Chondrocyte (in vitro differentiated cells): Measurements from ENCODE around the gene AGPAT2. TPM values are rescaled to one million over a fixed set of nuclear protein-coding genes. Genes with fewer than 3 reads are reported as not detected.
"Not testable (repeated sequence)": the region's sequence is repeated elsewhere in the genome, so short reads cannot be mapped to it uniquely, and the experiment has no call there.

Experiments
- DNase-seq: peaks from one replicate; pipeline ENCODE4 v3.0.0; 2021; ENCODE audit warnings: mixed read lengths, low spot score
- H3K27ac Mint-ChIP-seq: one replicate; pipeline ENCODE4 v1.8.0; 2021; ENCODE audit warnings: mild to moderate bottlenecking, moderate library complexity, mixed read lengths; ENCODE audit not compliant: unreplicated experiment
- H3K27me3 Mint-ChIP-seq: 2 replicates; pipeline ENCODE4 v1.8.0; 2021; ENCODE audit warnings: low read depth, mixed read lengths
- H3K36me3 Mint-ChIP-seq: 2 replicates; pipeline ENCODE4 v1.8.0; 2021; ENCODE audit warnings: low read depth, mixed read lengths
- H3K4me1 Mint-ChIP-seq: 2 replicates; pipeline ENCODE4 v1.8.0; 2021; ENCODE audit warnings: low read depth, mild to moderate bottlenecking, mixed read lengths
- H3K4me3 Mint-ChIP-seq: one replicate; pipeline ENCODE4 v1.8.0; 2021; ENCODE audit warnings: mild to moderate bottlenecking, moderate library complexity, mixed read lengths; ENCODE audit not compliant: unreplicated experiment
- H3K9me3 Mint-ChIP-seq: 2 replicates; pipeline ENCODE4 v1.8.0; 2021; ENCODE audit warnings: low read depth, mixed read lengths
- total RNA-seq: library from RNA; stranded (reverse); gene quantifications from 3 replicates; pipeline ENCODE4 v1.2.1, GENCODE V29; 2021
- TF ChIP-seq, protein P1 (sequence below): fragments of 200-600 bp; sonication (generic); IDR thresholded peaks from 2 replicates; pipeline ENCODE4 v1.5.0; 2021; ENCODE audit warnings: antibody characterized with exemption, mild to moderate bottlenecking, moderate library complexity

AGPAT2 gene
- total RNA-seq, 1 donor from 2014 or later: 39.8 TPM

DNA sequence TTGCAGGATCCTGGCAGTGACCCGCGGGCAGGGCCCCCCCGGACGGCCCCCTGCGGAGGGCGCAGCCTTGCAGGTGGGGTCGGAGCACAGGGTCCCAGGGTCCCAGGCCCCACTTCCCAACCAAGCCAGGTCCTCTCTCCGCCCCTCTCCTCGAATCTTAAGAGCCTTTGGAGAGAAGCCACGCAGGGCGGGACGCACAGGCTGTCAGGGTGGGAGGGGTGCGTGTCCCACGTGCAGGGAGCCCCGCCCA, 43.0 kb downstream of the AGPAT2 start:
- H3K4me1 Mint-ChIP-seq: peaks cover 6% of the 10 kb centered on the region
- H3K27ac Mint-ChIP-seq: no peak overlapping the region
- H3K9me3 Mint-ChIP-seq: no peaks in the 10 kb centered on the region
- H3K4me3 Mint-ChIP-seq: no peak overlapping the region
- no peak for DNase-seq
- TF ChIP-seq, protein P1, sequence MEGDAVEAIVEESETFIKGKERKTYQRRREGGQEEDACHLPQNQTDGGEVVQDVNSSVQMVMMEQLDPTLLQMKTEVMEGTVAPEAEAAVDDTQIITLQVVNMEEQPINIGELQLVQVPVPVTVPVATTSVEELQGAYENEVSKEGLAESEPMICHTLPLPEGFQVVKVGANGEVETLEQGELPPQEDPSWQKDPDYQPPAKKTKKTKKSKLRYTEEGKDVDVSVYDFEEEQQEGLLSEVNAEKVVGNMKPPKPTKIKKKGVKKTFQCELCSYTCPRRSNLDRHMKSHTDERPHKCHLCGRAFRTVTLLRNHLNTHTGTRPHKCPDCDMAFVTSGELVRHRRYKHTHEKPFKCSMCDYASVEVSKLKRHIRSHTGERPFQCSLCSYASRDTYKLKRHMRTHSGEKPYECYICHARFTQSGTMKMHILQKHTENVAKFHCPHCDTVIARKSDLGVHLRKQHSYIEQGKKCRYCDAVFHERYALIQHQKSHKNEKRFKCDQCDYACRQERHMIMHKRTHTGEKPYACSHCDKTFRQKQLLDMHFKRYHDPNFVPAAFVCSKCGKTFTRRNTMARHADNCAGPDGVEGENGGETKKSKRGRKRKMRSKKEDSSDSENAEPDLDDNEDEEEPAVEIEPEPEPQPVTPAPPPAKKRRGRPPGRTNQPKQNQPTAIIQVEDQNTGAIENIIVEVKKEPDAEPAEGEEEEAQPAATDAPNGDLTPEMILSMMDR: no peak
- H3K36me3 Mint-ChIP-seq: no peaks in the 10 kb centered on the region
- H3K27me3 Mint-ChIP-seq: peaks cover 8% of the 10 kb centered on the region

DNA sequence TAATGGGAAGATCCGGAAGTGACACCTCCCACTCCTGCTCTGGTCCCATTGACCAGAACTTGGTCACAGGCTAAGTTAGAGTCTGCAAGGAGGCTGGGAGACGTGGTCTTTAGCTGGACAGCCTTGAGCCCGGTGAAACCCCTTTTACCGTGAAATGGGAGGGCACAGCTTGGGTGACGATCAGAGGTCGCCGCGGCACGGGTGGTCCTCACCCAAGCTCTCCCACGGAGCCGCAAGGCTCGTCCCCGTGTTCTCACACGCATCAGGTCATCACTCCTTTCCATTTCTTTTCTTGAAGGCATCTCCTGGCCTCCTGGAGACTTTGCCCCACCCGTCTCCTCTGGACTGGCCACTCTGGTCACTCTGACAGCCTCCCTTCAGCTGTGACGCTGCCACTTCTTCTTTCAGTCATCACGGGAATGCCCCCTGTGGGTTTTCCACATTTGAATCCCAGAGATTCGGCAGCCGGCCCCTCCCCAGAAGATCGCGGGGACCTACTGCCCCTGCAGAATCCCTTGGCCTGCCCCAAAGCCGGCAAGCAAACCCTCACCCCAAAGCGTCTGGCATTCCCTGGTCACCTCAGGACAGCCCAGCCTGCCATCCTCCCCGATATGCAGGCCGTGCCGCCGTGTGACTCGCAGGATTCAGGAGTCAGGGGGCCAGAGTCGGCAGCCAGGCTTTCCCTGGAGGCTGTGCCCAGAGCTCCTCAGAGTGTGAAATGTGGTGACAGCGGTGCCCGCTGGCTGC, 43.5 kb downstream of the AGPAT2 start:
- H3K27me3 Mint-ChIP-seq: peaks cover 8% of the 10 kb centered on the region
- no peaks in the 10 kb centered on the region for H3K9me3 Mint-ChIP-seq
- no peak overlapping the region for H3K27ac Mint-ChIP-seq
- no peaks in the 10 kb centered on the region for H3K36me3 Mint-ChIP-seq
- TF ChIP-seq, protein P1: no peak
- H3K4me1 Mint-ChIP-seq: peaks cover 3% of the 10 kb centered on the region
- no peak overlapping the region for H3K4me3 Mint-ChIP-seq
- no peak for DNase-seq

DNA sequence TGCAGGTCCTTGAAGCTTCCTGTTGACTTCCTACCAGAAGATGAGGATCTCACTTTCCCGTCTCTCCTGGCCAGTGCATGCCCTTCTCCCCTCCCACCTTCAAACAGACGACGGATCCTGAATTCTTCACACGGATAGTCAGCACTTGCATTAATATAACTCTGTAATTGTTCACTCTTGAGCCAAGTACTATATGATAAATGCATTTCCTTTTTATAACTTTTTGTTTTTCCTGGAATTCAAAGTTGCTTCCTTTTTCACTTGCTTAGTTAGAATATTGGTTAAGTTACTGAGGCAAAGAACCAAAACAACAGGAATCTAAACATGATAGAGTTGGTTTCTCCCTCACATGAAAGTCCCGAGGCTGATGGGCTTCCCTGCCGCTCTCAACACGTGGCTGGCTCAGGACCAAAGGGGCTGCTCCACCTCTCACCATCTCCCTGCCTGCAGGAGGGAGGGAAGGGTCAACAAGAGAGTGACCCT, 44.8 kb downstream of the AGPAT2 start:
- no peaks in the 10 kb centered on the region for H3K36me3 Mint-ChIP-seq
- TF ChIP-seq, protein P1: no peak
- no peak for DNase-seq
- no peaks in the 10 kb centered on the region for H3K9me3 Mint-ChIP-seq
- H3K4me3 Mint-ChIP-seq: no peak overlapping the region
- H3K27ac Mint-ChIP-seq: no peak overlapping the region
- no peaks in the 10 kb centered on the region for H3K4me1 Mint-ChIP-seq
- peaks cover 8% of the 10 kb centered on the region for H3K27me3 Mint-ChIP-seq

DNA sequence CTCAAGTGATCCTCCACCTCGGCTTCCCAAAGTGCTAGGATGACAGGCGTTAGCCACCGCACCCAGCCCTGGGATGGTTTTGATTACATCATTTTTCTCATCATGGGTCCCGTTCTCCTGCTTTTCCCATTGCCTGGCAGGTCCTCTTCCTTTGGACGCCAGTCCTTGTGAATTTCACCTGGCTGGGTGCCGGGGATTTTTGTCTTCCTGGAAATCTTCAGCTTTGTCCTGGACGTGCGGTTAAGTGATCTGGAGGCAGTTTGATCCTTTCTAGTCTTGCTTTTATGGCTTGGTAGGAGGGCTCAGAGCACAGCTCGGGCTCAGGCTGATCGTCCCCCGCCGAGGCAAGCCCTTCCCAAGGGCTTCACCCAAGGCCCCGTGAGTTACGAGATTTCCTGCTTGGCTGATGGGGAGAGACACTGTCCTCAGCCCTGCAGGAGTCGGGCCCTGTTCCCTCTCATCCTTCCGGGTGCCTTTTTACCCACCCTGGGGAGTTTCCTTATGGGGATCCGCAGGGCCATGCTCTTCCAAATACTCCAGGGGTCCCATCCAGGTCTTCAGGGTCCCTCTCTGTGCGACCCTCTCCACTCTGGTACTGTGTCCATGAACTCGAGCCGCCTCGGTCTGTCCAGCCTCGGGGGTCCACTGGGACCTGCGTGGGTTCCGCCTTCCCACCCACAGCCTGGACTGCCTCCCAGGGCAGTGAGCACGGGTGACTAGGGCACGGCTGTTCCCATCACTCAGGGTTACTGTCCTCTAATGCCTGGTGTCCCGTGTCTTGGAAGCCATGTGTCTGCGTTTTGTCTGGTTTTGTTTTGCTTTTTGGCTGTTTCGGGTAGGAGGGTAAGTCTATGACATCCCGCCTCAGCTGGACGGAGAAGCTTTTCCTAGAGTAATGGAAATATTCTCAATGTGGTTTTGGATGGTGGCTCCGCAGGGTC, 46.8 kb downstream of the AGPAT2 start:
- TF ChIP-seq, protein P1: no peak
- Mint-ChIP-seq H3K36me3 (no peaks in the 10 kb centered on the region), H3K9me3 (no peaks in the 10 kb centered on the region), H3K4me3 (no peak overlapping the region), H3K4me1 (no peaks in the 10 kb centered on the region), H3K27ac (no peak overlapping the region), H3K27me3 (peaks cover 8% of the 10 kb centered on the region)
- no peak for DNase-seq

DNA sequence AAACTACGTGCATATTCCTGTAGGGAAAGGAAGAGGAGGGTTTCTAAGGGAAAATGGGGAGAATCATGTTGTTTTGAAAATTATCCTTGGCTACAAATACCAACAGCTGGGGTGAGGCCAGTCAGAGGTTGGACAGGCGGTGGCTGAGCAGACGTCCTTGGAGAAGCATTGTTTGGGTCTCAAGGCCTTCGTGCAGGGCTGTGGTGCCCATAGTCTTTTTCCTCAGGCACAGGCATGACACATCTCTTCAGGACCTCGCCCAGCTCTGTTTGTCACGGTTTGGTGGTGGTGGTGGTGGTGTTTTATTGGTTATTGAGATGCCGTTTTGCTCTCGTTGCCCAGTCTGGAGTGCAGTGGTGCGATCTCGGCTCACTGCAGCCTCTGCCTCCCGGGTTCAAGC, 52.4 kb downstream of the AGPAT2 start:
- no peaks in the 10 kb centered on the region for H3K27me3 Mint-ChIP-seq
- H3K27ac Mint-ChIP-seq: no peak overlapping the region
- H3K4me1 Mint-ChIP-seq: no peaks in the 10 kb centered on the region
- TF ChIP-seq, protein P1: no peak
- H3K36me3 Mint-ChIP-seq: no peaks in the 10 kb centered on the region
- H3K9me3 Mint-ChIP-seq: no peaks in the 10 kb centered on the region
- H3K4me3 Mint-ChIP-seq: no peak overlapping the region
- DNase-seq: no peak

DNA sequence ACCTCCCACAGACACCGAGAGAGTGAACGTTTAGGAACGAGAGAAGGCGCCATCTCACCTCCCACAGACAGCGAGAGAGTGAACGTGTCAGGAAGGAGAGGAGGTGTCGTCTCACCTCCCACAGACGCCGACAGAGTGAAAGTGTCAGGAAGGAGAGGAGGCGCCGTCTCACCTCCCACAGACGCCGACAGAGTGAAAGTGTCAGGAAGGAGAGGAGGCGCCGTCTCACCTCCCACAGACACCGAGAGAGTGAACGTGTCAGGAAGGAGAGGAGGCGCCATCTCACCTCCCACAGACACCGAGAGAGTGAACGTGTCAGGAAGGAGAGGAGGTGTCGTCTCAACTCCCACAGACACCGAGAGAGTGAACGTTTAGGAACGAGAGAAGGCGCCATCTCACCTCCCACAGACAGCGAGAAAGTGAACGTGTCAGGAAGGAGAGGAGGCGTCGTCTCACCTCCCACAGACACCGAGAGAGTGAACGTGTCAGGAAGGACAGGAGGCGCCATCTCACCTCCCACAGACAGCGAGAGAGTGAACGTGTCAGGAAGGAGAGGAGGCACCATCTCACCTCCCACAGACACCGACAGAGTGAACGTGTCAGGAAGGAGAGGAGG, 54.7 kb downstream of the AGPAT2 start:
- H3K4me3 Mint-ChIP-seq, H3K27me3 Mint-ChIP-seq, H3K4me1 Mint-ChIP-seq, H3K9me3 Mint-ChIP-seq, H3K27ac Mint-ChIP-seq, H3K36me3 Mint-ChIP-seq, DNase-seq: not testable (repeated sequence)

DNA sequence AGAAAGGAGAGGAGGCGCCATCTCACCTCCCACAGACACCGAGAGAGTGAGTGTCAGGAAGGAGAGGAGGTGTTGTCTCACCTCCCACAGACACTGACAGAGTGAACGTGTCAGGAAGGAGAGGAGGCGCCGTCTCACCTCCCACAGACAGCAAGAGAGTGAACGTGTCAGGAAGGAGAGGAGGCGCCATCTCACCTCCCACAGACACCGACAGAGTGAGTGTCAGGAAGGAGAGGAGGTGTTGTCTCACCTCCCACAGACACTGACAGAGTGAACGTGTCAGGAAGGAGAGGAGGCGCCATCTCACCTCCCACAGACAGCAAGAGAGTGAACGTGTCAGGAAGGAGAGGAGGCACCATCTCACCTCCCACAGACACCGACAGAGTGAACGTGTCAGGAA, 55.2 kb downstream of the AGPAT2 start:
- H3K4me1 Mint-ChIP-seq, H3K27me3 Mint-ChIP-seq, H3K9me3 Mint-ChIP-seq, H3K27ac Mint-ChIP-seq, DNase-seq, H3K36me3 Mint-ChIP-seq, H3K4me3 Mint-ChIP-seq: not testable (repeated sequence)
